ACC112 (cell line): Measurements from ENCODE around the gene COQ10B.

Experiments used
- H2AFZ ChIP-seq: fragments of 200-600 bp; sonication (generic); one replicate; pipeline ENCODE4 v1.6.0; 2017; ENCODE audit warnings: antibody characterized with exemption, low read length; ENCODE audit not compliant: unreplicated experiment
- H3K27ac ChIP-seq: fragments of 200-600 bp; sonication (generic); 2 replicates; pipeline ENCODE4 v1.5.1; 2014; ENCODE audit warnings: low read depth, mild to moderate bottlenecking, antibody characterized with exemption, low read length, moderate library complexity
- H3K27me3 ChIP-seq: fragments of 200-600 bp; sonication (generic); 2 replicates; pipeline ENCODE4 v1.6.1; 2014; ENCODE audit warnings: mild to moderate bottlenecking, antibody characterized with exemption, low read length, moderate library complexity, mixed read lengths; ENCODE audit not compliant: insufficient read depth
- H3K36me3 ChIP-seq: fragments of 200-600 bp; sonication (generic); 2 replicates; pipeline ENCODE4 v1.6.1; 2016; ENCODE audit warnings: mild to moderate bottlenecking, antibody characterized with exemption, low read length, moderate library complexity, mixed read lengths; ENCODE audit not compliant: insufficient read depth
- H3K4me1 ChIP-seq: fragments of 200-600 bp; sonication (generic); one replicate; pipeline ENCODE4 v1.6.1; 2016; ENCODE audit warnings: low read length, mixed read lengths; ENCODE audit not compliant: insufficient read depth, unreplicated experiment, control insufficient read depth
- H3K4me3 ChIP-seq: fragments of 200-600 bp; sonication (generic); 2 replicates; pipeline ENCODE4 v1.5.1; 2014; ENCODE audit warnings: mild to moderate bottlenecking, low read depth, low read length
- H3K79me2 ChIP-seq: fragments of 200-600 bp; sonication (generic); one replicate; pipeline ENCODE4 v1.6.0; 2016; ENCODE audit warnings: low read length; ENCODE audit not compliant: control insufficient read depth, unreplicated experiment, insufficient read depth

COQ10B gene

DNA sequence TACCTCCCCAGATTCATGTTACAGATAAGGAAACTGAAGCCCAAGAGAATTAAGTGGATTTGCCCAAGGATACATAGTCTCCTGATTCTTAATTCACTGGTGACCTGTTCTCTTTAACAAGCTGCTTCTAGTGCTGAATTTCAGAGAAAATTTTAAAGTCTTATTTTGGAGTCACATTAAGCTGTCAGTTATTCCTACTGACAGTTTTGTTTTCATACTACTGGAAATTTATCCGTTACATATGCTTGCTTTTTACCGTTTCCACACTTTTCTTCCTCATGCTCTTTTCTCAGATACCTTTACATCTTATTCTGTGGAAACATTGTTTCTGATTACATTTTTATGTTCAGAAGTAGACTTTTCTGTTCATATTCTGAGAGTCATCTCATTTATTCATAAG lies 63.8 kb downstream of the COQ10B start:
- Histone ChIP-seq H3K4me1 (peaks cover 18% of the 10 kb centered on the region), H3K27ac (no peak overlapping the region), H3K27me3 (no peaks in the 10 kb centered on the region), H3K4me3 (peak overlapping the region; percentile 79), H2AFZ (no peak overlapping the region), H3K79me2 (peaks cover 67% of the 10 kb centered on the region), H3K36me3 (no peaks in the 10 kb centered on the region)
